HepG2 (cell line): ENCODE results near the gene ZNFX1. TPM values are rescaled to one million over a fixed set of nuclear protein-coding genes. Genes with fewer than 3 reads are reported as not detected.
A peak's percentile ranks its signal among the peaks of the same experiment; 100 is the strongest.

ENCODE experiments used
- CENPT ChIP-seq: sonication (generic); formaldehyde crosslinking; IDR thresholded peaks from 2 replicates; pipeline ENCODE4 v1.8.0; 2022; ENCODE audit warnings: low read depth, mild to moderate bottlenecking, moderate library complexity, missing genetic modification reagents
- ESRRA ChIP-seq: sonication (generic); formaldehyde crosslinking; IDR thresholded peaks from 2 replicates; pipeline ENCODE4 v1.5.1; 2020; ENCODE audit warnings: mild to moderate bottlenecking, low read depth, missing genetic modification reagents
- HHEX ChIP-seq: IDR thresholded peaks from 2 replicates; pipeline ENCODE4 v1.6.1; 2016; ENCODE audit warnings: control low read depth
- HNF4A ChIP-seq: sonication (generic); formaldehyde crosslinking; IDR thresholded peaks from 2 replicates; pipeline ENCODE4 v1.4.0; 2020; ENCODE audit warnings: missing genetic modification reagents
- PAF1 ChIP-seq: IDR thresholded peaks from 2 replicates; pipeline ENCODE4 v1.6.1; 2016; ENCODE audit warnings: missing genetic modification reagents, missing compliant biosample characterization
- POLR2G ChIP-seq: fragments of 200-400 bp; formaldehyde crosslinking; IDR thresholded peaks from 2 replicates; pipeline ENCODE4 v1.6.1; 2018; ENCODE audit warnings: mild to moderate bottlenecking, low read depth, low read length, moderate library complexity
- SALL2 ChIP-seq: sonication (generic); formaldehyde crosslinking; IDR thresholded peaks from 2 replicates; pipeline ENCODE4 v1.8.1; 2023; ENCODE audit warnings: mild to moderate bottlenecking, missing genetic modification reagents, inconsistent platforms
- TMF1 ChIP-seq: sonication (generic); formaldehyde crosslinking; IDR thresholded peaks from 2 replicates; pipeline ENCODE4 v1.8.1; 2022; ENCODE audit warnings: low read depth, missing genetic modification reagents
- ZFP36L1 ChIP-seq: sonication (generic); formaldehyde crosslinking; IDR thresholded peaks from 2 replicates; pipeline ENCODE4 v1.8.0; 2022; ENCODE audit warnings: mild to moderate bottlenecking, missing genetic modification reagents, moderate library complexity
- ZFP82 ChIP-seq: sonication (generic); formaldehyde crosslinking; IDR thresholded peaks from 2 replicates; pipeline ENCODE4 v1.5.1; 2020; ENCODE audit warnings: mild to moderate bottlenecking, missing genetic modification reagents, borderline replicate concordance
- ZNF205 ChIP-seq: IDR thresholded peaks from 2 replicates; pipeline ENCODE4 v1.6.1; 2018; ENCODE audit warnings: missing biosample characterization, missing genetic modification reagents
- ZNF672 ChIP-seq: sonication (generic); formaldehyde crosslinking; IDR thresholded peaks from 2 replicates; pipeline ENCODE4 v1.8.1; 2022; ENCODE audit warnings: missing genetic modification reagents
- ZNF761 ChIP-seq: sonication (generic); formaldehyde crosslinking; conservative IDR thresholded peaks from 2 replicates; pipeline ENCODE4 v1.4.0; 2020; ENCODE audit warnings: mild to moderate bottlenecking, missing genetic modification reagents
- ZNF777 ChIP-seq: sonication (generic); formaldehyde crosslinking; IDR thresholded peaks from 2 replicates; pipeline ENCODE4 v1.4.0; 2020; ENCODE audit warnings: missing genetic modification reagents
- polyA plus RNA-seq, 8 experiments: library from polyadenylated mRNA; depleted of rRNA in 3 of 8; stranded (reverse) in 7 of 8; unstranded in 1 of 8; fragments of >200 nt; fragmentation: Illumina TruSeq in 4 of 8; extraction: Trizol in 4 of 8; gene quantifications; 2 replicates each; pipeline versions ENCODE4 v1.2.1 to v1.2.3, GENCODE V29; 2011 to 2016; ENCODE audit warnings: low read depth in 4 of 8, missing spikeins in 1 of 8, mixed read lengths in 1 of 8; ENCODE audit not compliant: insufficient read depth in 1 of 8
- total RNA-seq, 5 experiments: library from RNA; depleted of rRNA; stranded (reverse); fragments of >200 nt; fragmentation: Illumina TruSeq; extraction: Trizol; gene quantifications; 2 replicates each; pipeline ENCODE4 v1.2.3, GENCODE V29; 2016; ENCODE audit warnings: low read depth in 1 of 5
- TF ChIP-seq, protein P1 (sequence below): sonication (generic); formaldehyde crosslinking; IDR thresholded peaks from 2 replicates; pipeline ENCODE4 v1.4.0; 2020; ENCODE audit warnings: low read depth, mild to moderate bottlenecking, missing genetic modification reagents
- TF ChIP-seq, protein P2 (sequence below): IDR thresholded peaks from 2 replicates; pipeline ENCODE4 v1.6.1; 2016; ENCODE audit warnings: low read depth, control low read depth
- TF ChIP-seq, protein P3 (sequence below): sonication (generic); formaldehyde crosslinking; IDR thresholded peaks from 2 replicates; pipeline ENCODE4 v1.8.1; 2023; ENCODE audit warnings: mild to moderate bottlenecking, inconsistent platforms, moderate library complexity, missing genetic modification reagents, borderline replicate concordance
- TF ChIP-seq, protein P4 (sequence below): sonication (generic); formaldehyde crosslinking; IDR thresholded peaks from 2 replicates; pipeline ENCODE4 v1.5.1; 2020; ENCODE audit warnings: missing genetic modification reagents, mild to moderate bottlenecking, borderline replicate concordance
- TF ChIP-seq, protein P5 (sequence below): sonication (generic); formaldehyde crosslinking; IDR thresholded peaks from 2 replicates; pipeline ENCODE4 v1.4.0; 2020; ENCODE audit warnings: low read depth, missing genetic modification reagents

Gene ZNFX1
- total and polyA plus RNA-seq, 2 of the 13 experiments (the other 11 are each of a cell fraction or from before 2014, with no cell fraction given), result 2.9 to 11.1 TPM

DNA sequence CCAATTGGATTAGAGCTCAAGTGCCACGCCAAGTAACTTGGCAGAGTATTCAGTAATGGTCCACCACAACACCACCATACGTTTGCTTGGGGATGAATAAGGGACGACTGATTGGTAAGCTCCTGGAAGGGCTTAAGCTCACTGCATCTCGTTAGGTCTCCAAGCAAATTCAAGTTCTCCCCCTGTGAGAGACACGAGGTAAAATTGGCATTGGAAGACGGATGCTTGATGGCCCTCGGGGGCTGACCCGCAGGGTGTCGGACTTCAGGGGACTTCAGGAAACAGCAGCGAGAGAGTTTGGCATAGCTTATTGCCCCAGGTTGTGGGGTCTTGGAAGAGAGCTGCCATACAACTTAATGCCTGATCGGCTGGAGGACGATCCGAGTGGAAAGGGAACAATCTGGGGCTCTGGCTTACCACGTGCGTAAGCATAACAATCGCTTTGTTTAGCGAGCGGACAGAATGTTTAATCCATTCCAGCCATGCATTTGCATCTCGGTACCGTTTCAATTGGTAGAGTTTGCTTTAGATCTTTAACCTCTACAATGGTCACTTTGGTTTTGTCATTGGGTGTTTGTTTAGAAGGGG, 4.8 kb upstream of the ZNFX1 start (continued):
- TF ChIP-seq, protein P1, sequence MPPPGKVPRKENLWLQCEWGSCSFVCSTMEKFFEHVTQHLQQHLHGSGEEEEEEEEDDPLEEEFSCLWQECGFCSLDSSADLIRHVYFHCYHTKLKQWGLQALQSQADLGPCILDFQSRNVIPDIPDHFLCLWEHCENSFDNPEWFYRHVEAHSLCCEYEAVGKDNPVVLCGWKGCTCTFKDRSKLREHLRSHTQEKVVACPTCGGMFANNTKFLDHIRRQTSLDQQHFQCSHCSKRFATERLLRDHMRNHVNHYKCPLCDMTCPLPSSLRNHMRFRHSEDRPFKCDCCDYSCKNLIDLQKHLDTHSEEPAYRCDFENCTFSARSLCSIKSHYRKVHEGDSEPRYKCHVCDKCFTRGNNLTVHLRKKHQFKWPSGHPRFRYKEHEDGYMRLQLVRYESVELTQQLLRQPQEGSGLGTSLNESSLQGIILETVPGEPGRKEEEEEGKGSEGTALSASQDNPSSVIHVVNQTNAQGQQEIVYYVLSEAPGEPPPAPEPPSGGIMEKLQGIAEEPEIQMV, result 0 out of 2 replicates have a peak, but pooled peaks have one; percentile 74
- TF ChIP-seq ZFP36L1 (CRISPR knock-in tag) (0 out of 2 replicates have a peak, but pooled peaks have one; percentile 45), HNF4A (CRISPR knock-in tag) (no peak), ZNF761 (peak; percentile 72), CENPT (CRISPR knock-in tag) (peak; percentile 80), ESRRA (CRISPR knock-in tag) (0 out of 2 replicates have a peak, but pooled peaks have one; percentile 18), PAF1 (CRISPR knock-in tag) (0 out of 2 replicates have a peak, but pooled peaks have one; percentile 76), HHEX (0 out of 2 replicates have a peak, but pooled peaks have one; percentile 16), SALL2 (CRISPR knock-in tag) (0 out of 2 replicates have a peak, but pooled peaks have one; percentile 27), ZNF777 (no peak), POLR2G (peak; percentile 38), ZFP82 (CRISPR knock-in tag) (0 out of 2 replicates have a peak, but pooled peaks have one; percentile 42), ZNF205 (CRISPR knock-in tag) (peak; percentile 20; the same call in 1 of the 2 replicates), TMF1 (CRISPR knock-in tag) (no peak), ZNF672 (CRISPR knock-in tag) (peak; percentile 63; the same call in 1 of the 2 replicates)
- TF ChIP-seq, protein P2, sequence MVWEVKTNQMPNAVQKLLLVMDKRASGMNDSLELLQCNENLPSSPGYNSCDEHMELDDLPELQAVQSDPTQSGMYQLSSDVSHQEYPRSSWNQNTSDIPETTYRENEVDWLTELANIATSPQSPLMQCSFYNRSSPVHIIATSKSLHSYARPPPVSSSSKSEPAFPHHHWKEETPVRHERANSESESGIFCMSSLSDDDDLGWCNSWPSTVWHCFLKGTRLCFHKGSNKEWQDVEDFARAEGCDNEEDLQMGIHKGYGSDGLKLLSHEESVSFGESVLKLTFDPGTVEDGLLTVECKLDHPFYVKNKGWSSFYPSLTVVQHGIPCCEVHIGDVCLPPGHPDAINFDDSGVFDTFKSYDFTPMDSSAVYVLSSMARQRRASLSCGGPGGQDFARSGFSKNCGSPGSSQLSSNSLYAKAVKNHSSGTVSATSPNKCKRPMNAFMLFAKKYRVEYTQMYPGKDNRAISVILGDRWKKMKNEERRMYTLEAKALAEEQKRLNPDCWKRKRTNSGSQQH (CRISPR knock-in tag), result 0 out of 2 replicates have a peak, but pooled peaks have one; percentile 50
- TF ChIP-seq, protein P3, sequence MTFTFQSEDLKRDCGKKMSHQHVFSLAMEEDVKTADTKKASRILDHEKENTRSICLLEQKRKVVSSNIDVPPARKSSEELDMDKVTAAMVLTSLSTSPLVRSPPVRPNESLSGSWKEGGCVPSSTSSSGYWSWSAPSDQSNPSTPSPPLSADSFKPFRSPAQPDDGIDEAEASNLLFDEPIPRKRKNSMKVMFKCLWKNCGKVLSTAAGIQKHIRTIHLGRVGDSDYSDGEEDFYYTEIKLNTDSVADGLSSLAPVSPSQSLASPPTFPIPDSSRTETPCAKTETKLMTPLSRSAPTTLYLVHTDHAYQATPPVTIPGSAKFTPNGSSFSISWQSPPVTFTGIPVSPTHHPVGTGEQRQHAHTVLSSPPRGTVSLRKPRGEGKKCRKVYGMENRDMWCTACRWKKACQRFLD (CRISPR knock-in tag), result 0 out of 2 replicates have a peak, but pooled peaks have one; percentile 56
- TF ChIP-seq, protein P4, sequence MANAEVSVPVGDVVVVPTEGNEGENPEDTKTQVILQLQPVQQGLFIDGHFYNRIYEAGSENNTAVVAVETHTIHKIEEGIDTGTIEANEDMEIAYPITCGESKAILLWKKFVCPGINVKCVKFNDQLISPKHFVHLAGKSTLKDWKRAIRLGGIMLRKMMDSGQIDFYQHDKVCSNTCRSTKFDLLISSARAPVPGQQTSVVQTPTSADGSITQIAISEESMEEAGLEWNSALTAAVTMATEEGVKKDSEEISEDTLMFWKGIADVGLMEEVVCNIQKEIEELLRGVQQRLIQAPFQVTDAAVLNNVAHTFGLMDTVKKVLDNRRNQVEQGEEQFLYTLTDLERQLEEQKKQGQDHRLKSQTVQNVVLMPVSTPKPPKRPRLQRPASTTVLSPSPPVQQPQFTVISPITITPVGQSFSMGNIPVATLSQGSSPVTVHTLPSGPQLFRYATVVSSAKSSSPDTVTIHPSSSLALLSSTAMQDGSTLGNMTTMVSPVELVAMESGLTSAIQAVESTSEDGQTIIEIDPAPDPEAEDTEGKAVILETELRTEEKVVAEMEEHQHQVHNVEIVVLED, result no peak
- TF ChIP-seq, protein P5, sequence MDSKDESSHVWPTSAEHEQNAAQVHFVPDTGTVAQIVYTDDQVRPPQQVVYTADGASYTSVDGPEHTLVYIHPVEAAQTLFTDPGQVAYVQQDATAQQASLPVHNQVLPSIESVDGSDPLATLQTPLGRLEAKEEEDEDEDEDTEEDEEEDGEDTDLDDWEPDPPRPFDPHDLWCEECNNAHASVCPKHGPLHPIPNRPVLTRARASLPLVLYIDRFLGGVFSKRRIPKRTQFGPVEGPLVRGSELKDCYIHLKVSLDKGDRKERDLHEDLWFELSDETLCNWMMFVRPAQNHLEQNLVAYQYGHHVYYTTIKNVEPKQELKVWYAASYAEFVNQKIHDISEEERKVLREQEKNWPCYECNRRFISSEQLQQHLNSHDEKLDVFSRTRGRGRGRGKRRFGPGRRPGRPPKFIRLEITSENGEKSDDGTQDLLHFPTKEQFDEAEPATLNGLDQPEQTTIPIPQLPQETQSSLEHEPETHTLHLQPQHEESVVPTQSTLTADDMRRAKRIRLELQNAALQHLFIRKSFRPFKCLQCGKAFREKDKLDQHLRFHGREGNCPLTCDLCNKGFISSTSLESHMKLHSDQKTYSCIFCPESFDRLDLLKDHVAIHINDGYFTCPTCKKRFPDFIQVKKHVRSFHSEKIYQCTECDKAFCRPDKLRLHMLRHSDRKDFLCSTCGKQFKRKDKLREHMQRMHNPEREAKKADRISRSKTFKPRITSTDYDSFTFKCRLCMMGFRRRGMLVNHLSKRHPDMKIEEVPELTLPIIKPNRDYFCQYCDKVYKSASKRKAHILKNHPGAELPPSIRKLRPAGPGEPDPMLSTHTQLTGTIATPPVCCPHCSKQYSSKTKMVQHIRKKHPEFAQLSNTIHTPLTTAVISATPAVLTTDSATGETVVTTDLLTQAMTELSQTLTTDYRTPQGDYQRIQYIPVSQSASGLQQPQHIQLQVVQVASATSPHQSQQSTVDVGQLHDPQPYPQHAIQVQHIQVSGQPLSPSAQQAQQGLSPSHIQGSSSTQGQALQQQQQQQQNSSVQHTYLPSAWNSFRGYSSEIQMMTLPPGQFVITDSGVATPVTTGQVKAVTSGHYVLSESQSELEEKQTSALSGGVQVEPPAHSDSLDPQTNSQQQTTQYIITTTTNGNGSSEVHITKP (CRISPR knock-in tag), result 0 out of 2 replicates have a peak, but pooled peaks have one; percentile 19
